Endometrium (tissue), 2 donors: ENCODE results near the gene COL23A1.

Source experiments
- FAIRE-seq: peaks from 2 replicates; lab custom pipeline; 2012; peaks lifted over from hg19 to GRCh38; lab: Jason Lieb, UNC
- donor health status: control.
- donor health status: control.

COL23A1 gene

GRCh38 chr5:178297751-178298150 is 292.4 kb downstream of the COL23A1 start:
- no peak for FAIRE-seq

- no peak for FAIRE-seq
Observed at GRCh38 chr5:178296066-178296465, 294.1 kb downstream of the COL23A1 start.

GRCh38 chr5:178295589-178295988 is 294.6 kb downstream of the COL23A1 start:
- no peak for FAIRE-seq

- FAIRE-seq: no peak
Observed at GRCh38 chr5:178293815-178294214, 296.4 kb downstream of the COL23A1 start.

GRCh38 chr5:178293400-178293799 is 296.8 kb downstream of the COL23A1 start:
- FAIRE-seq: no peak

GRCh38 chr5:178292826-178293205 is 297.4 kb downstream of the COL23A1 start:
- FAIRE-seq: no peak

- FAIRE-seq: no peak
Observed at GRCh38 chr5:178291969-178292825, 298.0 kb downstream of the COL23A1 start.

- no peak for FAIRE-seq
Observed at GRCh38 chr5:178291161-178291561, 299.0 kb downstream of the COL23A1 start.

- FAIRE-seq: no peak
Observed at GRCh38 chr5:178290376-178290775, 299.8 kb downstream of the COL23A1 start.

- FAIRE-seq: no peak
Observed at GRCh38 chr5:178289438-178289837, 300.8 kb downstream of the COL23A1 start.

GRCh38 chr5:178288401-178289368 is 301.5 kb downstream of the COL23A1 start:
- FAIRE-seq: no peak

- no peak for FAIRE-seq
Observed at GRCh38 chr5:178287791-178288105, 302.4 kb downstream of the COL23A1 start.

GRCh38 chr5:178287091-178287790 is 303.0 kb downstream of the COL23A1 start:
- no peak for FAIRE-seq

- no peak for FAIRE-seq
Observed at GRCh38 chr5:178286226-178287090, 303.7 kb downstream of the COL23A1 start.

- no peak for FAIRE-seq
Observed at GRCh38 chr5:178285399-178286225, 304.6 kb downstream of the COL23A1 start.

GRCh38 chr5:178284996-178285395 is 305.2 kb downstream of the COL23A1 start:
- FAIRE-seq: no peak

- no peak for FAIRE-seq
Observed at GRCh38 chr5:178284093-178284675, 306.0 kb downstream of the COL23A1 start.

- no peak for FAIRE-seq
Observed at GRCh38 chr5:178283520-178283919, 306.7 kb downstream of the COL23A1 start.

- FAIRE-seq: no peak
Observed at GRCh38 chr5:178282391-178282790, 307.8 kb downstream of the COL23A1 start.

- no peak for FAIRE-seq
Observed at GRCh38 chr5:178281331-178281730, 308.9 kb downstream of the COL23A1 start.
